Activated CD4-positive, alpha-beta T cell treated with anti-CD3 and anti-CD28 coated beads, Interleukin-2, amount 10 ng/mL, durations not matched to agents 7 days and 5 days (primary cell): Measurements from ENCODE around the gene PRL. TPM values are rescaled to one million over a fixed set of nuclear protein-coding genes. Genes with fewer than 3 reads are reported as not detected.

Experiments used
- CTCF ChIA-PET: fragments of 350-600 bp; sonication (Branson Sonifier 250); formaldehyde crosslinking; loops from one replicate; lab custom pipeline; 2021; ENCODE audit warnings: antibody characterized with exemption; lab: Charles Lee
- POLR2A ChIA-PET: fragments of 350-600 bp; sonication (Branson Sonifier 250); formaldehyde crosslinking; loops from one replicate; lab custom pipeline; 2021; ENCODE audit warnings: antibody characterized with exemption; lab: Charles Lee
- DNase-seq: peaks from one replicate; pipeline ENCODE4 v3.0.0-alpha.2; 2020
- H3K27ac Mint-ChIP-seq: one replicate; pipeline ENCODE4 v1.8.0; 2021; ENCODE audit warnings: mild to moderate bottlenecking, moderate library complexity, mixed read lengths
- H3K27me3 Mint-ChIP-seq: one replicate; pipeline ENCODE4 v1.8.0; 2021; ENCODE audit warnings: mixed read lengths
- H3K36me3 Mint-ChIP-seq: one replicate; pipeline ENCODE4 v1.8.0; 2021; ENCODE audit warnings: low read depth, mixed read lengths
- H3K4me1 Mint-ChIP-seq: one replicate; pipeline ENCODE4 v1.8.0; 2021; ENCODE audit warnings: mixed read lengths
- H3K4me3 Mint-ChIP-seq: one replicate; pipeline ENCODE4 v1.8.0; 2021; ENCODE audit warnings: mild to moderate bottlenecking, moderate library complexity, mixed read lengths
- H3K9me3 Mint-ChIP-seq: one replicate; pipeline ENCODE4 v1.8.0; 2021; ENCODE audit warnings: mixed read lengths
- total RNA-seq, 2 experiments: library from RNA; stranded (reverse); gene quantifications; one replicate each; pipeline ENCODE4 v1.2.3, GENCODE V29; 2021

PRL gene
- total RNA-seq, 2 experiments from 2014 or later, result not detected

DNA sequence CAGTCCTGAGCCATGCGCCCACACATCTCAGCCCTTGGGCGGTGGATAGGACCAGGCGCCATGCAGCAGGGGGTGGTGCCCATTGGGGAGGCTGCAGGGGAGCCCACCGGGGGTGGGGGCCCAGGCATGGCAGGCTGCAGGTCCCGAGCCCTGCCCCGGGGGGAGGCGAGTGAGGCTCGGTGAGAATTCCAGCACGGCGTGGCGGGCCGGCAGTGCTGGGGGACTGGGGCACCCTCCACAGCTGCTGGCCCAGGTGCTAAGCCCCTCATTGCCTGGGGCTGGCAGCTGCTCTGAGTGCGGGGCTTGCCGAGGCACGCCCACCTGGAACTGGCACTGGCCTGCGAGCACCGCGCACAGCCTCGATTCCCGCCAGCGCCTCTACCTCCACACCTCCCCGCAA lies 21.6 kb upstream of the PRL start:
- Mint-ChIP-seq H3K9me3 (peaks cover 6% of the 10 kb centered on the region), H3K36me3 (no peaks in the 10 kb centered on the region), H3K4me1 (no peaks in the 10 kb centered on the region), H3K27ac (no peak overlapping the region), H3K4me3 (no peak overlapping the region), H3K27me3 (peaks cover 2% of the 10 kb centered on the region)
- ChIA-PET POLR2A (no interaction called here), CTCF (no interaction called here)
- DNase-seq, result no peak

DNA sequence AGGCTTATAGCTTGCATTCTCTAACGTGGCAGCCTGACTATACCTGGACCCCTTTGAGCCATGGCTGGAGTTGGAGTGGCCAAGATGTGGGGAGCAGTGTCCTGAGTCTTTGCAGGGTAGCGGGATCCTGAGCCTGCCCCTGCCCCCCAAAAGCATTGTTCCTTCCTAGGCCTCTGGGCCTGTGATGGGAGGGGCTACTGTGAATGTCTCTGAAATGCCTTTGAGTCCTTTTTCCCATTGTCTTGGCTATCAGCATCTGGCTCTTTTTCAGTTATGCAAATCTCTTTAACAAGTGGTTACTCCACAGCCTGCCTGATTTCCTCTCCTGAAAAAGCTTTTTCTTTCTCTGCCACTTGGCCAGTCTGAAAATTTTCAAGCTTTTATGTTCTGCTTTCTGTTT lies 17.0 kb upstream of the PRL start:
- Mint-ChIP-seq H3K4me1 (no peaks in the 10 kb centered on the region), H3K9me3 (peaks cover 20% of the 10 kb centered on the region), H3K4me3 (no peak overlapping the region), H3K27ac (no peak overlapping the region), H3K36me3 (no peaks in the 10 kb centered on the region), H3K27me3 (no peaks in the 10 kb centered on the region)
- POLR2A ChIA-PET, result no interaction called here
- no peak for DNase-seq
- CTCF ChIA-PET, result no interaction called here

DNA sequence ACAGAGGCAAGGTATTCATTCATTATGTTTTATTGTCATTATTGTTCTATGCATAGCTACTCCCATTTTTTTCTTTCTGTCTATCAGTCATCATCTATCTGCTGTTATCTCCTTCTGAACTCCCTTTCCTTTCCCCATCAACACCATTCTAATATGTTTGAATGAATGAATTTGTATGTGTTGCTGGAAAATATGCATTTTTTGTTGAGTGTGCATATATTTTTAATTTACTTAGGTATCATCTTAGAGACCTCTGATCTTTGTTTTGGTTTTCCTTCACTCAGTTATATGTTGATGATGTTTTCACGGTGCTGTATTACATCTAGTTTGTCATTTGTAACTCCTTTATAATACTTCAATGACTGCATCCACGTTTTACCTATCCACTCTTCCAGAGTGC lies 12.1 kb upstream of the PRL start:
- Mint-ChIP-seq H3K4me1 (no peaks in the 10 kb centered on the region), H3K36me3 (no peaks in the 10 kb centered on the region), H3K27ac (no peak overlapping the region), H3K4me3 (no peak overlapping the region), H3K9me3 (peaks cover 14% of the 10 kb centered on the region), H3K27me3 (no peaks in the 10 kb centered on the region)
- DNase-seq, result no peak
- ChIA-PET POLR2A (no interaction called here), CTCF (no interaction called here)

DNA sequence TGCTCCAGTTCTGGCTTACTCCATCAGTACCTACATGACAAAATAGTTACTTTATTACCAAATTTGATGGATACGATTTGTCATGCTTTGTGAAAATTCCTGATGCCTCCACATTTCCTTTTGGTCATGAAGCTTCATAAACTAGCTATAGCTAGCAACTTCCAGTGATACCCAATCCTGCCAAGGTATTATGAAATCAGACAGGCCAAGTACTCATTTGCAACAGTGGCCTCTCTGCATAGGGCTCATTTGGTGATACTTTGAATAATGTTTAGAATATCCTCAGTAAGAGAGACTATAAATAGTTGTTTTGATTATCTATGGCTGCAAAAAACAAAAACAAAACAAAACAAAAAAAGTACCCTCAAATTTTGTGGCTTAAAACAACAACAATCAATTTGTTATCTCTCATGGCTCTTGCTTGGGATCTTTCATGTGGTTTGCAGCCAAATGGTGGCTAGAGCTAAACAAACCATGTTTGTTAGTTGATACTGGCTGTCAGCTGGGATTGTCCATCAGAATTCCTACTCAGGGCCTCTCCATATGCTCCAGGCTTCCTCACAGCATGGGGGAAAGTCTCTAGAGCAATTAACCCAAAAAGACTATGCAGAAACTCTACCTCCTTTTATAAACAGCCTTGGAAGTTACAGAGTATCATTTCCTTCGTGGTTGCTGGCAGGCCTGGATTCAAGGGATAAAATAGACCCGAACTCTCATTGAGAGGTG lies 10.1 kb upstream of the PRL start:
- Mint-ChIP-seq H3K27ac (no peak overlapping the region), H3K4me1 (no peaks in the 10 kb centered on the region), H3K9me3 (peaks cover 12% of the 10 kb centered on the region), H3K36me3 (no peaks in the 10 kb centered on the region), H3K27me3 (no peaks in the 10 kb centered on the region), H3K4me3 (no peak overlapping the region)
- CTCF ChIA-PET, result no interaction called here
- DNase-seq, result no peak
- POLR2A ChIA-PET, result no interaction called here

DNA sequence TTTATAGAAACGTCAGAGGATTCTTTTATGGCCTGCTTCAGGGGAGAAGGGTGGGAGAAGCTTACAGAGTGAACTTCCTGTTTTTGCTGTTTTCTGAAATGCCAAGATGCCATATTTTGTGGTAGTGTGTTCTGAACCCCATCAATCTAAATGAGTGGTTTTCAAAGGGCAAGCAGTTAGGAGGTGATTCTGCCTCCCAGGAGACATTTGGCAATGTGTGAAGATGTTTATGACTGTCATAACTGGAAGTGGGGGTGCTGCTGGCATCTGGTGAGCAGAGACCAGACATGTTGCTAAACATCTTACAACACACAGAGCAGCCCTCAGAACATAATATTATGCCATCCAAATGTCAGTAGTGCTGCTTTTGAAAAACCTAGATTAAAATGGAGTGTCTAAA lies 6.0 kb upstream of the PRL start:
- Mint-ChIP-seq H3K9me3 (no peaks in the 10 kb centered on the region), H3K4me1 (no peaks in the 10 kb centered on the region), H3K36me3 (no peaks in the 10 kb centered on the region), H3K27me3 (no peaks in the 10 kb centered on the region), H3K27ac (no peak overlapping the region), H3K4me3 (no peak overlapping the region)
- CTCF ChIA-PET, result no interaction called here
- POLR2A ChIA-PET, result no interaction called here
- DNase-seq, result no peak

DNA sequence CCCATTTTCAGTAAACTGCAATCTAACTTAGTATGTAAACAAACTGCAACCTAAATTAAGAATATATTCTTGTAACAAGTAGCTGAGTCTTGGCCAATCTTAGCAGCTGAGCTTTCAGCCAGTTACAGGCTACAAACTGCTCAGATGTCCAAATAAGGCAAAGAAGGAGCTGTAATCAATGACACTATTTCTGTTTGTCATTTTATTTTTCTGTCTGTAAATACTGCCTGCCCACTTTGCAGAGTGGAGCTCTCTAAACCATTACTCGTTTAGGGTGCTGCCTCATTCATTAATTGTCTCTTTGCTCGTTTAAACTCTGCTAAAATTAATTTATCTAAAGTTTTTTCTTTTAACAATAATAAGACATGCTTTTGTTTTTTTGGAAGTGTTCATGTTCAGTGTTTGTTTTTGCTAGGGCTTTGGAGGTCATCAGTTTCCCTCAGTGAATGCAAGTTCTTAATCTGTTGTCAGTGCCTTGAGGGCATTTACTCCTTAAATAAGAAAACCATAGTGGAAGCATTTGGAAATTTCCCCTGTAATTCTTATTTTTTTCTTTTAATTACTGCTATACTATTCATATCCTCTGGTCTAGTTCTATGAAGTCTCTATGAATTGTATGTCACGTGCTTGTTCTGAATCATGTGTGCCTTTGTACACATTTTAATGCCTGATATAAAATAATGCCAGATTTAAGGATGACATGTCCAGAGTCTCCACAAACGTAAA lies 3.6 kb upstream of the PRL start:
- ChIA-PET CTCF (no interaction called here), POLR2A (no interaction called here)
- Mint-ChIP-seq H3K27me3 (no peaks in the 10 kb centered on the region), H3K9me3 (no peaks in the 10 kb centered on the region), H3K27ac (no peak overlapping the region), H3K4me3 (no peak overlapping the region), H3K4me1 (no peaks in the 10 kb centered on the region), H3K36me3 (no peaks in the 10 kb centered on the region)
- no peak for DNase-seq

DNA sequence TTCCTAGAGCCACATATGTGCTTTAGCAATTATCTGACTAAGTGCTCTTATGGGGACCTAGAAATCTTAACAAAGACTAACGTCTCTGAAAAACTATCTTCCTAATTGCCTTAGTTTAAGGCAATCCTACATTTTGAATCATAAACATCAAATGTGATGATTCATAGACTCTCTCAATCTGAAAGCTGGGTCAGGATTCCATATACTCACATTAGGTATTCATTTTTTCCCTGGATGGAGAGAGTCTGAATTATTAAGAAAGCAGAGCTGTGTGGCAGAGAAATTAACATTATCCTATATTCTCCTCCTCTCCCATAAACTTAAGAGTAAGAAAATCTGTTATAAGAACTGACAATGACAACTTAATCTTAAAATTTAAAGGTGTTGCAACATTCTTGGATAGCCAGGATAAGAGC lies 1.6 kb upstream of the PRL start:
- POLR2A ChIA-PET, result interaction anchor here (0.6 kb wide), 1 partner anchor 1639 kb away, joined by 3 read pairs; no protein-coding TSS in a partner anchor
- Mint-ChIP-seq H3K4me3 (no peak overlapping the region), H3K27me3 (no peaks in the 10 kb centered on the region), H3K9me3 (no peaks in the 10 kb centered on the region), H3K36me3 (no peaks in the 10 kb centered on the region), H3K27ac (no peak overlapping the region), H3K4me1 (no peaks in the 10 kb centered on the region)
- CTCF ChIA-PET, result no interaction called here
- DNase-seq, result no peak

DNA sequence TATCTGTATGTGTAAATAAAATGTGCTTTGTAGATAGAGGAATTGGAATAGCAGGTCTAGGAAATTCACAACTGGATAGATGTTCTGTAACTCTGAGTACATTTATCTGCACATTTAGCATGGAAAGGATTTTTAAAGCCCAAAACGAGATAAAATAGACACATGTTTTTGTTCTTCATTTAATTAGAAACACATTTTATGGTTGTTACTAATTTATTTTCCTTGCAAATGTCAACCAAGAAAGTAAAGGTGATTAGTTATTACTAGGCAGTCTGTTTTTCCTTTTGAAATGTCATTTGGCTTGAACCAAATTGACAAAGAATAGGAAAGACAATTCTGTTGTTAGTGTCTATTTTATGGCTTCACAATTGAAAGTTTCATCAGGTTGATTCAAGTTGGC lies 769 bp downstream of the PRL start:
- H3K4me3 Mint-ChIP-seq, result no peak overlapping the region
- no peaks in the 10 kb centered on the region for H3K4me1 Mint-ChIP-seq
- H3K36me3 Mint-ChIP-seq, result no peaks in the 10 kb centered on the region
- H3K9me3 Mint-ChIP-seq, result no peaks in the 10 kb centered on the region
- POLR2A ChIA-PET, result no interaction called here
- no peaks in the 10 kb centered on the region for H3K27me3 Mint-ChIP-seq
- CTCF ChIA-PET, result no interaction called here
- DNase-seq, result no peak
- no peak overlapping the region for H3K27ac Mint-ChIP-seq

DNA sequence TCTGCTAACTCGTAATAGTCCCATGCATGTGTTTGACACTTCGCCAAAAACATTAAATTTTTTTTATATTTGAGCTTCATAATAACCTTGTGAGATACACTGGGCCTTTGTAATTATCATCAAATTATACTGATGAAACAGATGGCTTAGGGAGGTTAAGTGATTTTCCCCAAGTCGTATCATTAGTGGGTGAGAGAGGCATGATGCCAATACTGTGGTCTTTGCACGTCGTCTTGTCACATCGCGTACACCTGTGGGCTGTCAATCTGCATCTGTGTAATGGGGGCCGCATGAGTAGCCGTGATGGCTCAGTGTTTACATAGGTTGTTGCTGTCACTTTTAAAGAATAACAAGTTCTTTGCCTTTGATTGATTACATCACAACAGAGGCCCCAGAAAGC lies 1.7 kb downstream of the PRL start:
- Mint-ChIP-seq H3K9me3 (no peaks in the 10 kb centered on the region), H3K4me1 (no peaks in the 10 kb centered on the region), H3K4me3 (no peak overlapping the region), H3K27ac (no peak overlapping the region), H3K27me3 (no peaks in the 10 kb centered on the region), H3K36me3 (no peaks in the 10 kb centered on the region)
- no peak for DNase-seq
- POLR2A ChIA-PET, result no interaction called here
- CTCF ChIA-PET, result no interaction called here

DNA sequence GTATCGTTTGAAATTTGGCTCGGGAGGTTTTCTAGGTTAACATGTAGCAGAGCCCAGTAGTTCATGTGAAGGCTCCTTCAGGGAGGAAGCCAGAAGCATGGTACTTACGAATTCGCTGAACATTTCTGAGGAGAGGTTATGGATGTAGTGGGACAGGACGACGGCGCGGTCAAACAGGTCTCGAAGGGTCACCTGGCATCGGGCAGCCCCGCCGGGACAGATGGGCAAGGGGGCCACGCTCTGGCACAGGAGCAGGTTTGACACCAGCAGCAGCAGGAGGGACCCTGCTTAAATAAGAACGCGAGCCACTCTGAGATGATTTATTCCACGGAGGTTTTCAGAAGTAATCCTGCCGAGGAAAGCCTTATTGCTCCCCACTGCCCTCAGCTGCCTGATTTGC lies 2.5 kb downstream of the PRL start:
- CTCF ChIA-PET, result interaction anchor here (0.6 kb wide), 1 partner anchor 156 kb away, joined by 3 read pairs; no protein-coding TSS in a partner anchor

DNA sequence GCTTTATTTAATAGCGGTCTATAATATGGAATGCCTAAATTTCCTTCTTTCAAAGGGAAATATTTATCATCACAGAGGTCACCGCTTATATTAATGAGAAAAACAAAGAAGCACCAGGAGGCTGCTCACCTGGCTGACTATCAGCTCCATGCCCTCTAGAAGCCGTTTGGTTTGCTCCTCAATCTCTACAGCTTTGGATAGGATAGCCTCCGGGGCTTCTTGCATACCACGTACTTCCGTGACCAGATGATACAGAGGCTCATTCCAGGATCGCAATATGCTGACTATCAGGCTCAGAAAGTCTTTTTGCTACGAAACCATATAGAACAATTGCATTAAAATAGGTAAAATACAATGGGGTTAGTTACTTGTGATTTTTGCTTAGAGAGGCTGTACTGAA lies 6.8 kb downstream of the PRL start:
- Mint-ChIP-seq H3K36me3 (no peaks in the 10 kb centered on the region), H3K4me1 (no peaks in the 10 kb centered on the region), H3K9me3 (no peaks in the 10 kb centered on the region), H3K27me3 (no peaks in the 10 kb centered on the region), H3K27ac (no peak overlapping the region), H3K4me3 (no peak overlapping the region)
- ChIA-PET CTCF (no interaction called here), POLR2A (no interaction called here)
- DNase-seq, result no peak

More for the DNA sequence above, 2.5 kb downstream of the PRL start:
- Mint-ChIP-seq H3K9me3 (no peaks in the 10 kb centered on the region), H3K4me1 (no peaks in the 10 kb centered on the region), H3K27me3 (no peaks in the 10 kb centered on the region), H3K36me3 (no peaks in the 10 kb centered on the region), H3K4me3 (no peak overlapping the region), H3K27ac (no peak overlapping the region)
- POLR2A ChIA-PET, result no interaction called here
- DNase-seq, result no peak

DNA sequence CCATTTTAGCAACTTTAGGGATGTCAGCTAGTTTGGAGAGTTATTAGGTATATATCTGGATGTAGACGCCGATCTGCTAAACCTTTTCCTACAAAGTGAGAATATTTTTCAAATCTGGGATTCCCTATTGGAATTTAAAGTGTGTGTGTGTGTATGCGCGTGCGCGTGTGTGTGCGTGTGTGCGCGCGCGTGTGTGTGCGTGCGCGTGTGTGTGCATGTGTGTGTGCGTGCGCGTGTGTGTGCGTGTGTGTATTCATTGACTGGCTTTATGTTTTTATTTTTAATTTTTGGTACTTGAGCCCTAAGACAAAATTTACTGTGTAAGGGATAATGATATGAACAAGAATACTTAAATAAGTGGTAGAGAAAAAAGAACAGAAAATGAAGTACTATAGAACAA lies 8.1 kb downstream of the PRL start:
- CTCF ChIA-PET, result no interaction called here
- Mint-ChIP-seq H3K27ac (no peak overlapping the region), H3K9me3 (no peaks in the 10 kb centered on the region), H3K4me3 (no peak overlapping the region), H3K4me1 (no peaks in the 10 kb centered on the region), H3K36me3 (no peaks in the 10 kb centered on the region), H3K27me3 (no peaks in the 10 kb centered on the region)
- POLR2A ChIA-PET, result no interaction called here
- DNase-seq, result no peak

DNA sequence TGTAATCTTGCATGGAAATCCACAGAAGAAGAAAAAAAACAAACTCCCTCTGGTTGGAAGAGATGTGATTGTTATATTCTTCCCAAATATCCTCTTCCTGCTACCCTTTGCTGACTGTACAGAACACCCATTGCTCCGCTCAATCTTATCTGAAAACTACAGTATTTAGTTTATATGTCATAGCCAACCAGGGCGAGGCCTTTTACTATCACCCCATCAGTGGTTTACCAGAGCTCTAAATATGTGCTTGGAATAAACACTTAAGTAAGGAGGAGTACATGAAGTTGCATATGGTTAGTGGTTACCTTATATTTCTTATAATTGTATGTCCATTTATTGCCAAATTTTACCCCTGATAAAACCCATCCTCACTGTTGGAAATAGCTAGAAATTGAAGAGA lies 12.2 kb downstream of the PRL start:
- CTCF ChIA-PET, result interaction anchor here (0.6 kb wide), 1 partner anchor 260 kb away, joined by 3 read pairs; no protein-coding TSS in a partner anchor
- Mint-ChIP-seq H3K27me3 (no peaks in the 10 kb centered on the region), H3K9me3 (no peaks in the 10 kb centered on the region), H3K4me1 (no peaks in the 10 kb centered on the region), H3K36me3 (no peaks in the 10 kb centered on the region), H3K27ac (no peak overlapping the region), H3K4me3 (no peak overlapping the region)
- DNase-seq, result no peak
- POLR2A ChIA-PET, result no interaction called here
